Endodermal cell (in vitro differentiated cells): ENCODE data around the gene SNX24. TPM values are rescaled to one million over a fixed set of nuclear protein-coding genes. Genes with fewer than 3 reads are reported as not detected.

ENCODE experiments used
- DNase-seq: peaks from one replicate; pipeline ENCODE4 v3.0.0-alpha.2; 2017
- H3K27ac ChIP-seq: 2 replicates; pipeline ENCODE4 v1.5.1; 2013; ENCODE audit warnings: mild to moderate bottlenecking, low read depth, low read length, moderate library complexity
- H3K27me3 ChIP-seq: 2 replicates; pipeline ENCODE4 v1.6.1; 2013; ENCODE audit warnings: mild to moderate bottlenecking, low read length, moderate library complexity; ENCODE audit not compliant: insufficient read depth, control insufficient read depth, poor library complexity, severe bottlenecking
- H3K36me3 ChIP-seq: 2 replicates; pipeline ENCODE4 v1.7.0; 2013; ENCODE audit warnings: mild to moderate bottlenecking, low read length, moderate library complexity; ENCODE audit not compliant: control insufficient read depth, insufficient read depth
- H3K4me1 ChIP-seq: one replicate; pipeline ENCODE4 v1.7.0; 2013; ENCODE audit warnings: low read length; ENCODE audit not compliant: control insufficient read depth, insufficient read depth
- H3K4me3 ChIP-seq: 2 replicates; pipeline ENCODE4 v1.5.1; 2013; ENCODE audit warnings: mild to moderate bottlenecking, low read length, moderate library complexity
- H3K9ac ChIP-seq: 2 replicates; pipeline ENCODE4 v1.6.1; 2013; ENCODE audit warnings: mild to moderate bottlenecking, low read length, moderate library complexity; ENCODE audit not compliant: poor library complexity, severe bottlenecking; ENCODE audit errors: extremely low read depth
- H3K9me3 ChIP-seq: 2 replicates; pipeline ENCODE4 v1.6.1; 2013; ENCODE audit warnings: mild to moderate bottlenecking, low read length, moderate library complexity; ENCODE audit not compliant: control insufficient read depth
- H3K27ac Mint-ChIP-seq: 2 replicates; pipeline ENCODE4 v1.8.0; 2020; ENCODE audit warnings: mixed read lengths
- H3K27me3 Mint-ChIP-seq: 2 replicates; pipeline ENCODE4 v1.8.0; 2021; ENCODE audit warnings: mild to moderate bottlenecking, mixed read lengths; ENCODE audit not compliant: insufficient read depth
- H3K36me3 Mint-ChIP-seq: 2 replicates; pipeline ENCODE4 v1.8.0; 2020; ENCODE audit warnings: low read depth, mixed read lengths
- H3K4me1 Mint-ChIP-seq: 2 replicates; pipeline ENCODE4 v1.8.0; 2020; ENCODE audit warnings: mixed read lengths
- H3K4me3 Mint-ChIP-seq: 2 replicates; pipeline ENCODE4 v1.8.0; 2020; ENCODE audit warnings: mild to moderate bottlenecking, moderate library complexity, mixed read lengths
- H3K9me3 Mint-ChIP-seq: 2 replicates; pipeline ENCODE4 v1.8.0; 2020; ENCODE audit warnings: mild to moderate bottlenecking, mixed read lengths
- WGBS, 2 experiments: methylation state at CpG; one replicate each; pipeline versions ENCODE4 v1.1.5 to v1.1.7; 2013; ENCODE audit warnings: missing lambda C conversion rate in 2 of 2, mixed read lengths in 1 of 2; ENCODE audit not compliant: insufficient coverage in 1 of 2, insufficient read length in 1 of 2; 5-methylcytosine and 5-hydroxymethylcytosine counted together
- total RNA-seq, 2 donors: library from RNA; stranded (reverse); fragmentation: NEBNext Ultra II Directional in 1 of 2; extraction: Animal tissue kit (Norgen Biotek cat#: 25700) in 1 of 2; gene quantifications; 2 replicates in 1 of 2; 3 replicates in 1 of 2; pipeline ENCODE4 v1.2.1, GENCODE V29; 2021
- TF ChIP-seq, protein P1 (sequence below): fragments of 200-600 bp; sonication (generic); conservative IDR thresholded peaks from 2 replicates; pipeline ENCODE4 v1.5.0; 2021; ENCODE audit warnings: antibody characterized with exemption, mild to moderate bottlenecking

The SNX24 gene
- total RNA-seq, 2 donors from 2014 or later, result 39.4 to 56.2 TPM

DNA sequence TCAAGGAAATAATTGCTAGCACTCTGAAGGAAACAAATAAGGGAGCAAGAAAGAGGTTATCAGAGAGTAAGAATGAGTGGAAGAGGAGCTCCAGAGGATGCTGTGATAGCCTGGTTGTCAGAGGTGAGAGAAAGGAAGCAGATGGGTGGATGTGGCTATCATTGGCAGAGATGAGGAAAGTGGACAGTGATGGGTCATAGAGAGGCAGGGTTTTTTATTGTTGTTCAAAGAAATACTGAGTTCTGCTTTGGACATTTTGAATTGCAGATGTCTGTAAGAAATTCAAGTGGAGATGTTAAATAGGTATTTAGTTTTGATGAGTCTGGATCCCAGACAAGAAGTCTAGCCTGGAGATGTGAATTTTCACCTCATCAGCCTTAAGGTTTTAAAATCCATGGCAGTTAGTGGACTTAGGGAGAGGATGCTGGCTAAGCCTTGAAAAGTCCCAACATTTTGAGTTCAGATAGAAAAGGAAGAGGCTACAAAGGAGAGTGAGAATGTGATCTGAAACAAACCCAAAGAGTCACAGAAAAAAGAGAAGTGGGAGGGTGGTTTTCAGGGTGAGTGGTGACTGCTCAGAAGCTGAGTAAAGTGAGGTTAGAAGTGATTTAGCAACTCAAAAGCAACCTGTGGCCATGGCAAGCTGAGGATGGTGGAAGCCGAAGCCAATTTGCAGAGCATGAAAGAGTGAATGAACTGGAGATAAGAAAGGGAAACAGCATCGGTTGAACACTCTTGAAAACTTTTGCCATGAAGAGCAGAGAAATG is 140.7 kb downstream of the SNX24 start:
- Mint-ChIP-seq H3K36me3 (no peaks in the 10 kb centered on the region), H3K27me3 (no peaks in the 10 kb centered on the region), H3K4me1 (peaks cover 8% of the 10 kb centered on the region), H3K4me3 (no peak overlapping the region), H3K27ac (no peak overlapping the region), H3K9me3 (no peaks in the 10 kb centered on the region)
- no peak for DNase-seq
- 98 to 100% methylated on average over 2 of the region's 2 CpGs for WGBS, 2 experiments
- no peaks in the 10 kb centered on the region for H3K4me1 ChIP-seq
- H3K9ac ChIP-seq, result no peak overlapping the region
- TF ChIP-seq, protein P1, sequence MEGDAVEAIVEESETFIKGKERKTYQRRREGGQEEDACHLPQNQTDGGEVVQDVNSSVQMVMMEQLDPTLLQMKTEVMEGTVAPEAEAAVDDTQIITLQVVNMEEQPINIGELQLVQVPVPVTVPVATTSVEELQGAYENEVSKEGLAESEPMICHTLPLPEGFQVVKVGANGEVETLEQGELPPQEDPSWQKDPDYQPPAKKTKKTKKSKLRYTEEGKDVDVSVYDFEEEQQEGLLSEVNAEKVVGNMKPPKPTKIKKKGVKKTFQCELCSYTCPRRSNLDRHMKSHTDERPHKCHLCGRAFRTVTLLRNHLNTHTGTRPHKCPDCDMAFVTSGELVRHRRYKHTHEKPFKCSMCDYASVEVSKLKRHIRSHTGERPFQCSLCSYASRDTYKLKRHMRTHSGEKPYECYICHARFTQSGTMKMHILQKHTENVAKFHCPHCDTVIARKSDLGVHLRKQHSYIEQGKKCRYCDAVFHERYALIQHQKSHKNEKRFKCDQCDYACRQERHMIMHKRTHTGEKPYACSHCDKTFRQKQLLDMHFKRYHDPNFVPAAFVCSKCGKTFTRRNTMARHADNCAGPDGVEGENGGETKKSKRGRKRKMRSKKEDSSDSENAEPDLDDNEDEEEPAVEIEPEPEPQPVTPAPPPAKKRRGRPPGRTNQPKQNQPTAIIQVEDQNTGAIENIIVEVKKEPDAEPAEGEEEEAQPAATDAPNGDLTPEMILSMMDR, result no peak
- H3K36me3 ChIP-seq, result no peaks in the 10 kb centered on the region
- H3K27ac ChIP-seq, result no peak overlapping the region
- H3K9me3 ChIP-seq, result no peaks in the 10 kb centered on the region
- H3K4me3 ChIP-seq, result no peak overlapping the region
- H3K27me3 ChIP-seq, result no peaks in the 10 kb centered on the region

DNA sequence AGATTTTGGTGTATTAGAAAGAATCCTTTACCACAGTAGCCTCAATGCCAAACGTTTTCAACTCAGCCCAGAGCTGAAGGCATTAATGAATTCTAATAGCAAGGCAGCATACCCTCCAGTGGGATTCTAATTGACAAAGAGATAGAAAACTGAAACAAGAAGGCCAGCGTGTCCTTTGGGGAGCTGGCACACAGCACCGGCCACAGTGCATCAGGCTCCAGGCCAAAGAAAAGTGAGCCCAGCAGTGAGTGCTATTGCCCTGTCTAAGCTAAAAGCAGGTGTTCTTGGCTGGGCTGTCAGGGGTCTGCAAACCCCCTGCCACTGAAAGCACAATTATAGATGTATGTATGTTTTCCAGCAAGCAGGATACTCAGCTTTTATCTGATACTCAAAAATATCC is 150.7 kb downstream of the SNX24 start:
- Mint-ChIP-seq H3K27me3 (no peaks in the 10 kb centered on the region), H3K36me3 (peaks cover 2% of the 10 kb centered on the region), H3K9me3 (no peaks in the 10 kb centered on the region), H3K4me1 (peaks cover 13% of the 10 kb centered on the region), H3K27ac (no peak overlapping the region), H3K4me3 (no peak overlapping the region)
- TF ChIP-seq, protein P1, result no peak
- no peaks in the 10 kb centered on the region for H3K27me3 ChIP-seq
- 88 to 92% methylated on average over 1 to 3 of the region's 3 CpGs for WGBS, 2 experiments
- H3K4me3 ChIP-seq, result no peak overlapping the region
- no peak overlapping the region for H3K9ac ChIP-seq
- DNase-seq, result no peak
- H3K9me3 ChIP-seq, result no peaks in the 10 kb centered on the region
- no peaks in the 10 kb centered on the region for H3K4me1 ChIP-seq
- H3K36me3 ChIP-seq, result no peaks in the 10 kb centered on the region
- H3K27ac ChIP-seq, result no peak overlapping the region

DNA sequence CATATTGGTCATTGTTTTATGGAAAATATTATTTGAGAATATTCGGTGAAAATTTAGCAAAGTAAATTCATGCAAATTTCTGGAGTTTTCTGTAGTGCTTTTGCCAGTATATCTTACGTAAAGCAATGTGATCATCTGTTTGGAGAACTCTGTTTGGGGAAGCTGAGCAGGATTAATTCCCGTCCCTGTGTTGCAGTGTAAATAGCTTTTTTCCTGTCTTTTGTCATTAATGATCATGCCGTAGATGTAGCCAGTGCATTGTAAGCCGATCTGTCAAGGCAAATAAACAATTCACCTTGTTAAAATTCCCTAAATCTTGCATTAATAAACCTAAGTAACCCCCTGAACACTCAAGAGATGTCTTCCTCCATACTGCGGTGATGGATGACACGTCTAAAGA is 151.9 kb downstream of the SNX24 start:
- no peak for DNase-seq
- H3K9me3 Mint-ChIP-seq, result no peaks in the 10 kb centered on the region
- TF ChIP-seq, protein P1, result no peak
- H3K4me3 ChIP-seq, result no peak overlapping the region
- H3K9ac ChIP-seq, result no peak overlapping the region
- no peaks in the 10 kb centered on the region for H3K4me1 ChIP-seq
- no peak overlapping the region for H3K4me3 Mint-ChIP-seq
- 43 to 45% methylated on average over 7 of the region's 7 CpGs for WGBS, 2 experiments
- peaks cover 13% of the 10 kb centered on the region for H3K4me1 Mint-ChIP-seq
- peak overlapping the region; percentile 48 for H3K27ac Mint-ChIP-seq
- no peak overlapping the region for H3K27ac ChIP-seq
- H3K27me3 ChIP-seq, result no peaks in the 10 kb centered on the region
- H3K36me3 Mint-ChIP-seq, result peaks cover 9% of the 10 kb centered on the region
- peaks cover 5% of the 10 kb centered on the region for H3K36me3 ChIP-seq
- no peaks in the 10 kb centered on the region for H3K27me3 Mint-ChIP-seq
- H3K9me3 ChIP-seq, result no peaks in the 10 kb centered on the region
